Colon (tissue), 2 donors: ENCODE results near the gene TRMT112.

Experiments
- FAIRE-seq: peaks from 2 replicates; lab custom pipeline; 2012; peaks lifted over from hg19 to GRCh38; lab: Jason Lieb, UNC
- donor health status: control.
- donor health status: control.

TRMT112 gene

DNA sequence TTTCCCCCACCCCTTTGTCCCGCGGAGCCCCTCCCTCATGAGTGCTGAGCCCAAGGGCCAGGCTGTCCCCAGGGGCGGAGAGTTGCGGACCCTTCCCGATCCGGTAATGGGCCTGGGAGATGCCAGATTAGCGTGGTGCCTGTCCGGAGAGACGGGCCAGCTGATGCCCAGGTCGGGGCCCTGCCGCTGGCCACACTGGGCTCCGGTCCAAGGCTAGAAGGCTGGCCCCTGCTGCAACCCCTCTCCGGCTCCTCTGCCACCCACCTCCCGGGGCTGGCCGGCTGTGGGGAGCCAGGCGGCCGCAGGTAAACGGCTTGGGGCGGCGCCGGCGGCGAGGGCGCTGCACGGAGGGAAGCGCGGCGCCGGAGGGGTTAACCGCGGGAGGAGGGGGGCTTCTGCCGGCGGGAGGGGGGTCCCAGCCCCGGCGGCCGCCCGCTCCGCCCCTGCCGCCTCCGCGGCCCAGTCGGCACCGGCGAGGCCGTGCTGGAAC is 26.1 kb downstream of the TRMT112 start, which contains the start of gene KCNK4:
Gene KCNK4 (plus strand): TSS at position 41 of the 490 bp plus-strand sequence. CDS start 1,717 bp downstream, outside the sequence.
- no peak for FAIRE-seq

DNA sequence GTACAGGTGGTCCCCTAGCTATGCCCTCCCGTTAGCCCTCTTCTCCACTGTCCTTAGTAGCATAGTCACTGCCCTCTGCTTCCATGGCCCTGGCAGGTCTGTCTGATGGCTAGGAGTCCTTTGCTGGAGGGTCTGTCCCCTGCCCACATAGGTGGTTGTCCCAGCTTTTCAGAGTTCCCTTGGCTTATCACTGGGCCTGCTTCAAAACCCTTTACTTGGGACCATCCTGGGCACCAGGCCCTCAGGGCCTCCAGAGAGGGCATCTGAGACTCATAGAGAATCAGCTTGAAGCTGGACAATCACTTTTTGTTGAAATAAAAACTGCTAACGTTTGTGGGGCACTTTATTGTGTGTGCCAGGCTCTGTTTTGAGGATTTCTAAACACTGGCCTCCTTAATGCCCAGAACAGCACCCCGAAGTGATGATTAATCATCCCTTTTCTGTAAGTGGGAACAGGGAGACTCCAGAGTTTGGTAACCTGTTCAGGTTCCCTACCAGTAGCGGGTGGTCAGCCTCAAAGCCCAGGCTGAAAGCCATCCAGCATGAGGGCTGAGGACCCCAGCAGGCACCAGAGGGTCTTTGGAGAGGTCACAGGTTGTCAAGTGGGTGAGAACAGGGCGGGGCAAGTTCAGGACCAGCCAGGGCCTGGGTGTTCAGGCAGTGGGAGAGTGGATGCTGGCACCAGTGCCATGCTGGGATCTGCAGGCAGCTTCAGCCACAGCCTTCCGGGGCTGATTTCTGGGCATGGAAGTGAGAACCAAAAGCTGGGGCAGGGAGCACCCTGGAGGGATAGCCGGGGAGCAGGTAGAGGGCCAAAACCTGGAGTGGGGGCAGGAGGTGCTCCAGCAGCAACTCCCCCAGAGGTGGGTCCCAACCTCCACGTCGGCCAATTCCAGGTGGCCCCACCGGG is 26.8 kb downstream of the TRMT112 start:
- FAIRE-seq = no peak

DNA sequence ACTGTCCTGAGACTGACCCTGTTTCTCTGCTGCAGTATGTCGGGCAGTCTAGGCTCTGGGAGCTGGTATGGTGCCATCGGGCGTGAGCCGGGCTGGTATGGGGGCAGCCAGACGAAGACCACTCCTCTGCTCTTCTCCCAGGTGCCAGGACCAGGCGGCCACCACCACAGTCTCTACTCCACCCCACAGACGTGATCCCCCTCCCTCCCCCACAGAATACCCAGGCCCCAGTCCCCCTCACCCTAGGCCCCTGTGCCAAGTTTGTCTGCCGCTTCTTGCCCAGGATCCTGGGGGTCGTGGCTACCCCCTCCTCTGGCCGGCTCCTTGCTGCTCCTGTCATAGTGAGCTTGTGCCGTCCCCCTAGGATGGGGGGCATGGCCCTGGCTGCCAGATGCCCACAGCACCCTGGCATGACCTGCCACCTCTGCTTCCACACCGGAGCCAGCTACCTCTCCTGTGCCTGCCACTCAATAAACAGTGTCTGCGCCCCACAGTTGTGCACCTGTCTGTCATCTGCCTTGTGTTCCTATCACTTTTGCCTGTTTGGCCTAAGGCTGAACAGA is 28.3 kb downstream of the TRMT112 start:
- no peak for FAIRE-seq

DNA sequence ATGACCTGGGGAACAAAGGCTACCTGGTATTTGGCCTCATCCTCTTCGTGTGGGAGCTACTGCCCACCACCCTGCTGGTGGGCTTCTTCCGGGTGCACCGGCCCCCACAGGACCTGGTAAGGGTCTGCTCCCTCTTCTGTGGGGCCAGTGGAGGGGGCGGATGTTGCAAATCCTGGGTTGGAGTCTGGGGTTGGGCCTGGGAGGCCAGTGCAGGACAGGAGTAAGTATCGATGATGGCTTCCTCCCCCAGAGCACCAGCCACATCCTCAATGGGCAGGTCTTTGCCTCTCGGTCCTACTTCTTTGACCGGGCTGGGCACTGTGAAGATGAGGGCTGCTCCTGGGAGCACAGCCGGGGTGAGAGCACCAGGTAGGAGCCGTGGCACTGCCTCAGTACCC is 29.0 kb downstream of the TRMT112 start:
- no peak for FAIRE-seq

DNA sequence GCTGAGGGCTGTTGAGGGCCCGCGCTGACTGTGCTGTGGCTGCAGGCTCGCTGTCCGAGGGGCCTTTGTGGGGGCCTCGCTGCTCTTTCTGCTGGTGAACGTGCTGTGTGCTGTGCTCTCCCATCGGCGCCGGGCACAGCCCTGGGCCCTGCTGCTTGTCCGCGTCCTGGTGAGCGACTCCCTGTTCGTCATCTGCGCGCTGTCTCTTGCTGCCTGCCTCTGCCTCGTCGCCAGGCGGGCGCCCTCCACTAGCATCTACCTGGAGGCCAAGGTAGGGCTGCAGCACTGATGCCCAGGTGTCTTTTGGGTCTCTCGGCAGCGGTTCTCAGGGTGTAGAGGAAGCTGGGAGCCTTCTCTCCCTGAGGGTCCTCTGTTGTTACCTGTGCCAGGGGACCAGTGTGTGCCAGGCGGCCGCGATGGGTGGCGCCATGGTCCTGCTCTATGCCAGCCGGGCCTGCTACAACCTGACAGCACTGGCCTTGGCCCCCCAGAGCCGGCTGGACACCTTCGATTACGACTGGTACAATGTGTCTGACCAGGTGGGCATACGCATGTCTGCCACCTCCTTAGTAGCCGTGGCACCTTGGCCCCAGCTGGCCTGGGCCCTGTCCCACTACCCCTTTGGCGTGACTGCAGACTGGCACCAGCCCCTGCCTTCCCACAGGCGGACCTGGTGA is 29.5 kb downstream of the TRMT112 start:
- no peak for FAIRE-seq

DNA sequence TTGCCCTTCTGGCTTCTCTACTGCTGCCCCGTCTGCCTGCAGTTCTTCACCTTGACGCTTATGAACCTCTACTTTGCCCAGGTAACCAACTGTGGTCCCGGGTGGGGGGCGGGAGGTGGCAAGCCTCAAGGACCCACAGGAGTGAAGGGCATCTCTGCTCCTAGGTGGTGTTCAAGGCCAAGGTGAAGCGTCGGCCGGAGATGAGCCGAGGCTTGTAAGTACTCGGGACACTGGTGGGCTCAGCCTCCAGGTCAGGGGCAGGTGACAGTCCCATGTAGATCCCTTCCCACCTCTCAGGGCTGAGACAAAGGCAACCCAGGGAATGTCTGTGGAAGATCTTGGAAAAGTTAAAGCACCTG is 30.6 kb downstream of the TRMT112 start:
- FAIRE-seq = no peak

DNA sequence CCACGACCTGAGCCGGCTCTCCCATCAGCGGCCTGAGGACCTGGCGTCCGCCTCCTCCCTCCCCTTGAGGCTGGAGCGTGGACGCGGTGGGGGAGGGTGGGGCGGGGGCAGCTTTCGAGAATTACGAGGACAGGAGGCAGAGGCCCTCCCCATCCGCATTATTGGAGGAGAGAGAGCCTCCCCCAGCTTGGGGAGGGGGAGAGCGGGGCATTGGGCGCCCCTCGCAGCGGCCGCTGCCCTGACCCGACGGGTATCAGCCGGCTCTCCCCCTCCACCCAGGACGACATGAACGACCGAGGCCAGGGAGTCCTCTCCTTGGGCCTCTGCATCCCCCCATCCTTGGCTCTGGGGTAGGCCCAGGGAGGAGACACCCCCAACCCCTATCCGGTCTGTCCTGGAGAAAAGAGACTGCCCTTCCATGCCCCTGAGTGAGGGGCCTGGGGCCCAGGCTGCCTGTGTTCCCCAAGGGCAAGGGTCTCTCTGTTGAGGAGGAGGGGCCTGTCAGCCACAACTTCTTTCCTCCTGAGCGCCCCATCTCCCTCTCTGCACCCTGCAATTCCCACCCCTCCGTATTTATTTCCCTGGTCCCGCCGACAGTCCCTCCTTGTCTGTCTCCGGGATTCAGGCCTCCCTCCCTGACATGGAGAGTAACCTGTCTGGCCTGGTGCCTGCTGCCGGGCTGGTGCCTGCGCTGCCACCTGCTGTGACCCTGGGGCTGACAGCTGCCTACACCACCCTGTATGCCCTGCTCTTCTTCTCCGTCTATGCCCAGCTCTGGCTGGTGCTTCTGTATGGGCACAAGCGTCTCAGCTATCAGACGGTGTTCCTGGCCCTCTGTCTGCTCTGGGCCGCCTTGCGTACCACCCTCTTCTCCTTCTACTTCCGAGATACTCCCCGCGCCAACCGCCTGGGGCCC is 31.2 kb downstream of the TRMT112 start:
- no peak for FAIRE-seq

DNA sequence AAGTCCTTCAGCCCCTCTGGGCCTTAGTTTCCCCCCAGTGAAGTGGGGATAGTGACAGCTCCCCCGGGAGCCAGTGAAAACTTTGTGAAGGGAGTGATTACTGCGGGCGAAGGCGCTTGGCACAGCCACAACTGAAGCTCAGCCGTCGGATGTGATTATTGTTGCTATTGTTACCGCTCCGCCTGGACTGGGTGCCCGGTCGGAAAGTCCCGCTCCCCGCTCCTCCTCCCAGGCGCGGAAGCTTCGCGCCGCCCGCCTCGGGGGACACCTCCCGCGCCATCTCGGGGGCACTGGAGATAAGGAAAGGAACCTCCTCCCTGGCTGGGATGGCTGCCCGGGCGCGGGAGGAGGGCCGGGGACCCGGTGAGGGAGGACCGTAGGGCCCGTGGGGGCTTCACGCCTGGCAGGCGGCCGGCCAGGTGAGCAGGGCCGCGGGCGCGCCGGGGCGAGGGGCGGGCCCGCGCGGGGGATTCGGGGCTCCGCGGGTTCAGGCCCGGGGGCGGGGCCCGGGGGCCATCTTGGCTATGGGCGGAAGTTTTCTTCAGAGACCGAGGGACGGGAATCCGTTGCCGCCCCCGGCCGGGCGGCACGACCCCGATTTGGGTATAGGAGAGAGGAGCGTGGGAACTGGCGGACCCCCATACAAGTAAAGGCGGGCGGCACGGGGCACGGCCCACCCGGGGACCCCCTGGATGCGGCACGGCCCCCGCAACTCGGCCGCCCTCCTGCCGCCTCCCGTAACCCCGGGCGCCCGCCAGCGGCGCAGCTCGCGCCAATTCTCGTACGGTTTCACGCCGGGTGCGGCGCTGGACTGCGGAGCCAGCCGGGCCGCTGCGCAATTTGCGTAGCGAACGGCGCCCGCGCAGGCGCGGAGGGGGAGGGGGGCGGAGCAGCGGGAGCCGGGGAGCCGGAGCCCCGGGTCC is 32.1 kb downstream of the TRMT112 start, which contains the start of gene GPR137:
Gene GPR137 (plus strand): TSS at position 887 of the 923 bp plus-strand sequence. CDS start 677 bp downstream, outside the sequence.
- no peak for FAIRE-seq

DNA sequence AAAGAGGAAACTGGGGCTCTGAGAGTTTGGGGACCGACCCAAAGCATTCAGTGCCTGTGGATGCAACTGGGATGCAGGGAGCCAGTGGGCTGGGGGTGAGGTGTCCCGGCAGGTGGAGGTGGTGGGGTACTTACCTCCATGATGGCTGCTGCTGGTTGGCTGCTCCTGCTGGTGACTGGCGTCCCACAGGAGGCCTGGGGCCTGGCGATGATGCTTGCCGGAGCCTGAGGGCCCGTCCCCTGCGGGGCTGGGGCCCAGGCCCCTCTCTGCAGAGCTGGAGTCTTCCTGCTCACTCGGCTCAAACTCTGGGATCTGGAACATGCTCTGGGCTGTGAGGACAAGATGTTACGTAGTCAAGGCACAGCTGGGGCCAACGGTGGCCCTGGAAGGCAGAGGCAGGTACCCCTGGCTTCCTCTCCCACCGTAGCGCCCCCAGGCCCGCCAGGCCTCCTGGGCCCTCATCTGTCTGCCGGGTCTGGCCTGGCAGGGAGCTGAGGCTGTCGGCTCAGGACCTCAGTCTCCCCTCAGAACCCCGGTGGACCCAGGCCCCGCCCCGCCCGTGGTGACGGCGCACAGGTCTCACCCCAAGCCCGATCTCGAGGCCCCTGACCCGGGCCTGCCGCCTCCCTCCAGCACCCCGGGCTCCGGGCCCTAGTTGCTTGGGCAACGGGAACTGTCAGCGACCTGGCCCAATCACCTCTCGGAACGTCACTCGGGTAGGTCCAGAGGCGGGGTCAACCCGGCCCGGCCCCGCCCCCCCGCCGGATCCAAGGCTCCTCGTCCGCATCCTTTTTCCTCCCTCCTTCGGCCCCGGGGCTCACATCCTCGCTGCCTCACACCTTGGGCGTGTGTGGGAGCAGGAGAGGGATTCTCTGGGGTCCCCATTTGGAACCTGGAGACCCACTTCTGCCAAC is 33.1 kb downstream of the TRMT112 start, which contains the start of gene BAD:
Gene BAD (minus strand): TSS at position 618 of the 914 bp plus-strand sequence. CDS start 297 bp downstream, at position 321.
- no peak for FAIRE-seq

DNA sequence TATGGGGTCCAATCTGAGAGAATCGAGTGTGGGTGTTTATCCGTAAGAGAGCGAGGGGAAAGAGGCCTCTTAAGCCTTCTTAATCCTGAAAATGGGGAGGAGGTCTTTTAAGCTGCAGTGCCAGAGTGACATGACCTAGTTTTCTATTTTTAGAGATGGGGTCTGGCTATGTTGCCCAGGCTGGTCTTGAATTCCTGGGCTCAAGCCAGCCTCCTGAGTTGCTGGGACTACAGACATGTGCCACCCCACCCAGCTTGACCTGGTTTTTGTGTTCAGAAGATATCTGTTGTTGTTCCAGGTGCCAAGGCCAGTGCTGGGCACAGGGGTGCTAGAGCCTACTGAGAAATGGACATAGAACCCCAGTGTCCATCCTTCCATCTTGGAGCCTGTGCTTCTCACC is 34.3 kb downstream of the TRMT112 start:
- FAIRE-seq = no peak

DNA sequence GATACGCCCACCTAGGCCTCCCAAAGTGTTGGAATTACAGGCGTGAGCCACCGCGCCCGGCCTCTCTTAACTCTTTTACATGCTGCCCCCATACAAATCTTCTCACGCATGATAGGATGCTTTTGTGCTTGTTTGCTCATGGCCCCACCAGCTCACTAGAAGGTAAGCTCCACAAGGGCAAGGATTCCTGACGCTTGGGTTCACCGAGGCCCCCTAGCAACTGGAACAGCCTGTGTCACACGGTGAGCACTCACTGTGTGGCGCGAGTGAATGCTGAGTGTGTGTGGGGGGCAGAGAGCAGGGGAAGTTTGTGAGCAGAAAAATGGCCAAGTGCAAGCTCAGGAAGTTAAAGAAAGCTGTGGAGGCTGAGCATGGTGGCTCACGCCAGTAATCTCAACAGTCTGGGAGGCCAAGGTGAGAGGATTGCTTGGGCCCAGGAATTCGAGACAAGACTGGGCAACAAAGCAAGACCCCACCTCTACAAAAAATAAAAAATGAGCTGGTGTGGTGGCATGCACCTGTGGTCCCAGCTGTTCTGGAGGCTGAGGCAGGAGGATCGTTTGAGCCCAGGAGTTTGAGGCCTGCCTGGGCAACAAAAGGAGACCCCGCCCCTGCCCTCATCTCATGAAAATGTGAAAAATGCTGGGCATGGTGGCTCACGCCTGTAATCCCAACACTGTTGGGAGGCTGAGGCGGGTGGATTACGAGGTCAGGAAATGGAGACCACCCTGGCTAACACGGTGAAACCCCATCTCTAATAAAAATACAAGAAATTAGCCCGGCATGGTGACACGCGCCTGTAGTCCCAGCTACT is 35.2 kb downstream of the TRMT112 start:
- no peak for FAIRE-seq

DNA sequence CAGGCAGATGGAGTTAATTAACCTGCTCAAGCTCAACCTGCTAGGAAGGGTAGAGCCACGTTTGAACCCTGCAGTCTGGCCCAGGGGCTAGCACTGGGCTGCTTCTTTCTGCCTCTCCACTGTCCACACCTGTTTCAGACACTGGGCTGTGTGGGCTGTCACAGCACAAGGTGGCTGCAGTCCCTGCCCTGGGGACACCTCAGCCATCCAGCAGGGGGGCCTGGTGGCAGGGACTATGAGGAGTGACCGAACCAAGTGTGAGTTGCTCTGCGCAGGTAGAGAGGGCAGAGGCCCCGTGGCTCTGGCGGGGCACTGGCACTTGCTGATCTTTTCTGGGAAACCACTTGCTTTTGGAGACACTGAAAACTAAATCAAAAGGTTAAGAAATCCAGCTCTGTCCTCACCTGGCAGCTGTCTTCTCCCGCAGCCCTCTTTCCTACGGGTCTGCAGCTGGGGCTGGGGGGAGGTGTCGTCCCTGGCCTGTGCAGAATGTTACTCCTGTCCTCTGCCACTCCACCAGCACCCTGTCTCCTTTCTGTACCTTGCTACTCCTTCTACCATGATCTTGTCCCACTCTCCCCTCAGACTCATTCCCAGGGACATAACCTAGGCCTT is 38.7 kb downstream of the TRMT112 start:
- no peak for FAIRE-seq

DNA sequence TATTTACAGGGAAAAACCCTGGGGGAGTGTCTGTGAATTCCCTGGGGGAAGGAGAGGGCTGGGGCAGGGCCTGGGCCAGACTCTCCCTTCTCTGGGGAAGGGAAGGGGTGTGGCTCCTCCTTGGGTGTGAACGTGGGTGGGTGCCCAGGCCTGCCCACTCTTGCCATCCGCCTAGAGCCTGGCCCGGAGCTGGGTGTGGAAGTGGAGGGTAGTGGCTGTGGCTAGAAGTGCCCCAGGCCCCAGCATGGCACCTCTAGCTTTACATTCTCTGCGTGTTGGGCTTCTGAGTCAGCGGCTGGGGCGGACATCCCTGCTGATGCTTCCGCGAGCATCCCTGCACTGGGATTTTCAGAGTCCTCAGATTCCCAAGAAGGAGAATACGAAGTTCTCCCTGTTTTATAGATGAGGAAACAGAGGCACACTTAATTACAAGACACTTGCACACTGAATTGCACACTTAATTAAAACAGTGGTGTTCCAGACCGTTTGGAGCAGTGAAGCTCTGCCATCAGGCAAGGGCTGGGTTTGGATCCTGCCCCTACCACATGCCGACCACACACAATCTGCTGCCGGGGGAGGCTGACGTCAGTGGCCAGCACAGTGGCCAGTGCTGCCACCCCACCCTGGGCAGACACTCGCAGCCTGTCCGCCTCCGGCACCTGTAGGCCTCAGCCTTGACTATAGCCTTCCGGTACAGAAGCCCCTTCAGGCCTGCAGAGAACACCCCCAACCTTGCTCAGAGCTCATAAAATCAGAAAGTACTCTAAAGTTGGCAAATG is 40.5 kb downstream of the TRMT112 start:
- FAIRE-seq = no peak

DNA sequence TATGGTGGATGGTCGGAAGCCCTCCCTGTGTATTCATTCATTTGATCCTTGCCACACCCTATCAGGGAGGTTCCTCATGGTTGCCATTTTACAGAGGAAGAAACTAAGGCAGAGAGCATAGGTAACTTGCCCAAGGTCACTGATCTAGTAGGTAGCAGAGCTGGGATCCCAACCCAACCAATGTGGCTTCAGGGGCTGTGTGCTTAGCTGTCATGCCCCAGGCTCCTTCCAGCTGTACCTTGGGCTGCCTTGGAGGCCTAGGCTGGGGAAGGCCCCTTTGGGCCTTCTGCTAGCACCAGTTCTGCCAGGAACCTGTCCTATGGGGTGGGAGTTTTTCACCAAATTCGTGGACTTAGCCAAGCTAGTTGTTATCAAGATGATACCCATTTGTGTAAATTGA is 41.5 kb downstream of the TRMT112 start:
- no peak for FAIRE-seq

DNA sequence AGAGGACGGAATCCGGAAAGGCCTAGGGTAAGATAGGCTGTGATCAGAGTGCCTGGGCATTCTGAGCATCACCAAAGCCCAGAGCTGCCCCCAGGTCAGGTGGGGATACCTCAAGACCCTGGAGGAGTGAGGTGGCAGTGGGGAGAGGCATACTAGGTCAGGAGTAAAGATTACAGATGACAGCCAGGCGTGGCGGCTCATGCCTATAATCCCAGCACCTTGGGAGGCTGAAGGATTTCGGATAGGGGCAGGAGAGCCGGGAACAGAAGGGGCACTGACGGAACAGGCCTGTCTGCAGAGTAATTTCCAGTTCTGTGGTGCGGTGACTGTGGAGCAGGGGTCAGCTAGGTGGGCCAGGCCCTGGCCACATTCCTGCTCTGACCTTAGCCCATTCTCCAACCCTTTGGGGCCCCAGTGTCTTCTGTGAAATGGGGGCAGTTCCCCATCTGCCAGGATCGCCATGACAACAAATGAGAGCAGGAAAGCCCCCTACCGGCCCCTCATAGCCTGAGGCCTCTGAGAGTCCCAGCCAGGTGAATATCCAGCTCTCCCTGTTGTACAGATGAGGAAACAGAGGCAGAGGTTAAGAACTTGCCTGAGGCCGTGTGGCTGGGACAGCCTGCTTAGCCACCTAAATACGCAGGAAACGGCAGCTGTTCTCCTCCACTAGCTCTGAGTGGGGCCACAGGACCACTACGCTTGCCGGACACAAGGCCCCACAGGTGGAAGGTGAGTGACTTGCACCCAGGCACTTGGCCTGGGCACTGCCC is 42.1 kb downstream of the TRMT112 start:
- no peak for FAIRE-seq

DNA sequence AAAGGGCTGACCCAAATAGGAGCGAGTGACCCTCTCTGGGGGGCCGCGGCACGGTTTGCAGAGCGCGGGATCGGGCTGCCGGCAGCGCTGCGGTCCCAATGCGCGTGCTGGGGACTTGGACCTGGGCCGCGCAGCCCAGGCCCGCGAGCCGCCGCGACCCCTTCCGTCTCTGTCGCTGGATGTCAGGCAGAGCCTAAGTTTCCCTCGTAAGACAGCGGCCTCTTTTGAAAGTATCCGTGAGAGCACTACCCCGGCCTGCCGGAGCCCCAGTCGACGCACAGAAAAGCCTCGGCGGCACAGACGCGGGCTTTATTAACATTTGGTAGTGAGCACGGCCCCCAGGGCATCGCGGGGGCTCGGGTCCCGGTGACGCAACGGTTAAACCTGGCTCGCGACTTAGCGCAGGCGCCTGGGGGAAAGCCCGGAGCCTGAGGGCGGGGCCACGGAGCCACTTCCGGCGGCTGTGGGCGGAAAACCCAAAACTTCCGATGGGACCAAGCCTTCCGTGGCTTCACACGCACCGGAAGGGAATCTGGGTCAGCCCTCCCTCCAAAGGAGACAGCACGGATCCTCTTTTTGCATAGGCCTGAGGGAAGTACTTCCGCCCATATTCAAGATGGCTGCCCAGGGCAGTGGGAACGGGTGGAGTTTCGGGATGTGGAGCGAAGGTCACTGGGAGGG is 47.7 kb downstream of the TRMT112 start:
- FAIRE-seq = no peak
